K562 (cell line): ENCODE results near the gene DSTYK. TPM values are rescaled to one million over a fixed set of nuclear protein-coding genes. Genes with fewer than 3 reads are reported as not detected.
A peak's percentile ranks its signal among the peaks of the same experiment; 100 is the strongest.

ENCODE experiments used
- CTCF ChIP-seq, 3 experiments: IDR thresholded peaks in 2 of 3; conservative IDR thresholded peaks in 1 of 3; 2 replicates each; pipeline ENCODE4 v1.5.1; 2011 to 2012; ENCODE audit warnings: low read length in 3 of 3, mild to moderate bottlenecking in 3 of 3, control low read depth in 2 of 3, improper control_type of control experiment in 1 of 3, inconsistent platforms in 1 of 3, low read depth in 1 of 3, mixed read lengths in 1 of 3, moderate library complexity in 1 of 3; ENCODE audit not compliant: insufficient read depth in 2 of 3
- FUS ChIP-seq: fragments of 200-400 bp; formaldehyde crosslinking; optimal IDR thresholded peaks from 2 replicates; pipeline ENCODE3; 2017; ENCODE audit warnings: low read depth, low read length
- GABPB2 ChIP-seq: fragments of 250-450 bp; sonication (Bioruptor Pico); conservative IDR thresholded peaks from 2 replicates; pipeline ENCODE4 v1.5.1; 2021; ENCODE audit warnings: mild to moderate bottlenecking
- HSF4 ChIP-seq: fragments of 250-450 bp; sonication (Bioruptor Pico); IDR thresholded peaks from 2 replicates; pipeline ENCODE4 v2.1.2; 2022; ENCODE audit warnings: mild to moderate bottlenecking, moderate library complexity, borderline replicate concordance
- IRF9 ChIP-seq: fragments of 450-650 bp; IDR thresholded peaks from 2 replicates; pipeline ENCODE4 v1.6.1; 2016; ENCODE audit warnings: missing biosample characterization, missing genetic modification characterization
- MTA3 ChIP-seq: fragments of 450-650 bp; formaldehyde crosslinking; IDR thresholded peaks from 2 replicates; pipeline ENCODE4 v1.6.1; 2017; ENCODE audit warnings: mild to moderate bottlenecking, borderline replicate concordance
- POLR2G ChIP-seq: fragments of 200-400 bp; formaldehyde crosslinking; IDR thresholded peaks from 2 replicates; pipeline ENCODE4 v1.6.1; 2017; ENCODE audit warnings: low read depth, mild to moderate bottlenecking, antibody characterized with exemption, low read length, moderate library complexity
- SMARCE1 ChIP-seq: fragments of 450-650 bp; IDR thresholded peaks from 2 replicates; pipeline ENCODE4 v1.7.1; 2016; ENCODE audit warnings: mild to moderate bottlenecking
- SNIP1 ChIP-seq: fragments of 450-650 bp; IDR thresholded peaks from 2 replicates; pipeline ENCODE4 v1.7.1; 2017; ENCODE audit warnings: low read depth, mild to moderate bottlenecking
- SOX6 ChIP-seq: fragments of 450-650 bp; IDR thresholded peaks from 2 replicates; pipeline ENCODE4 v1.6.1; 2014; ENCODE audit warnings: mild to moderate bottlenecking
- STAT5A ChIP-seq: IDR thresholded peaks from 2 replicates; pipeline ENCODE4 v1.6.1; 2012; ENCODE audit warnings: low read length, inconsistent platforms, borderline replicate concordance
- TBP ChIP-seq: optimal IDR thresholded peaks from 2 replicates; pipeline ENCODE3; 2011; ENCODE audit warnings: low read depth, low read length, improper control_type of control experiment
- TGIF2 ChIP-seq: sonication (generic); formaldehyde crosslinking; IDR thresholded peaks from 2 replicates; pipeline ENCODE4 v1.8.1; 2022; ENCODE audit warnings: mild to moderate bottlenecking, missing genetic modification reagents, moderate library complexity
- ZNF124 ChIP-seq: sonication (generic); formaldehyde crosslinking; IDR thresholded peaks from 2 replicates; pipeline ENCODE4 v1.8.1; 2022; ENCODE audit warnings: missing genetic modification reagents
- ZNF324 ChIP-seq: fragments of 250-450 bp; sonication (Bioruptor Pico); IDR thresholded peaks from 2 replicates; pipeline ENCODE4 v1.4.0; 2020; ENCODE audit warnings: mild to moderate bottlenecking
- ZNF436 ChIP-seq: fragments of 250-450, 450-650 bp; sonication (Bioruptor Pico); formaldehyde crosslinking; IDR thresholded peaks from 2 replicates; pipeline ENCODE4 v1.7.0; 2020; ENCODE audit warnings: mild to moderate bottlenecking
- ZNF644 ChIP-seq: fragments of 200-800 bp; sonication (Bioruptor generic); IDR thresholded peaks from 2 replicates; pipeline ENCODE4 v1.6.1; 2016; ENCODE audit warnings: low read depth, missing genetic modification characterization, missing compliant biosample characterization
- polyA plus RNA-seq, 8 experiments: library from polyadenylated mRNA; depleted of rRNA in 4 of 8; stranded (reverse) in 5 of 8; unstranded in 3 of 8; fragments of >200 nt; fragmentation: Nextera tagmentation in 2 of 8; fragmentation: Illumina TruSeq in 1 of 8; extraction: Ambion mirVana in 2 of 8; extraction: Trizol in 1 of 8; gene quantifications; 2 replicates each; pipeline versions ENCODE4 v1.2.1 to v1.2.3, GENCODE V29; 2011 to 2014; ENCODE audit warnings: inconsistent platforms in 1 of 8, missing spikeins in 1 of 8
- total RNA-seq, 7 experiments: library from RNA; depleted of rRNA in 6 of 7; stranded (reverse); fragments of >200 nt in 6 of 7; fragmentation: Illumina TruSeq in 2 of 7; extraction: Trizol in 2 of 7; gene quantifications; 2 replicates each; pipeline versions ENCODE4 v1.2.1 to v1.2.3, GENCODE V29; 2011 to 2021; ENCODE audit warnings: low replicate concordance in 1 of 7
- TF ChIP-seq, protein P1 (sequence below): sonication (generic); formaldehyde crosslinking; IDR thresholded peaks from 2 replicates; pipeline ENCODE4 v1.8.1; 2022; ENCODE audit warnings: missing genetic modification reagents
- TF ChIP-seq, protein P2 (sequence below): fragments of 450-650 bp; IDR thresholded peaks from 2 replicates; pipeline ENCODE4 v1.6.1; 2018; ENCODE audit not compliant: partially characterized antibody
- TF ChIP-seq, protein P3 (sequence below): fragments of 250-450 bp; sonication (Bioruptor Pico); IDR thresholded peaks from 2 replicates; pipeline ENCODE4 v1.8.0; 2022; ENCODE audit warnings: inconsistent platforms, mild to moderate bottlenecking, moderate library complexity, borderline replicate concordance

Gene DSTYK
- total and polyA plus RNA-seq, 9 of the 15 experiments (the other 6 are each of a cell fraction or from before 2014, with no cell fraction given): 4.2 to 7.1 (median 6.2) TPM

DNA sequence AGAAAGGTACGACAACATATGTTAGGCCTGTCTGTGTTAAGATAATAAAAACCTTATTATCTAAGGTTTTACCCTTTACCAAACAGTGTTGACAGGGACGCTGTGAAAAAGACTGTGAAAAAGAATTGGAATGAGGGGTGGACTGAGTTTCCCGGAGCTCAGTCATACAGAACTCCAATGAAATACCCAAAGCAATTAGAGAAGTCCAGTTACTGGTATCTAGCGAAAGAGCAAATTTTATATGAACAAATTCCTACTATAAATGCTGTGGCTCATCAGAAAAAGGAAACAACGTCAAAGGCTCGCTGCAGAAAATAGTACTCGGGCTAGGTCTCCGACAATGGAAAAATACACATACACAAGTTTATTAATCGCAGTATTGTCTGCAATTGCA is 89.0 kb downstream of the DSTYK start (continued):
- no peak for TF ChIP-seq ZNF436 (CRISPR knock-in tag)
- no peak for TF ChIP-seq ZNF124
- TF ChIP-seq SNIP1: no peak
- TF ChIP-seq, protein P1, sequence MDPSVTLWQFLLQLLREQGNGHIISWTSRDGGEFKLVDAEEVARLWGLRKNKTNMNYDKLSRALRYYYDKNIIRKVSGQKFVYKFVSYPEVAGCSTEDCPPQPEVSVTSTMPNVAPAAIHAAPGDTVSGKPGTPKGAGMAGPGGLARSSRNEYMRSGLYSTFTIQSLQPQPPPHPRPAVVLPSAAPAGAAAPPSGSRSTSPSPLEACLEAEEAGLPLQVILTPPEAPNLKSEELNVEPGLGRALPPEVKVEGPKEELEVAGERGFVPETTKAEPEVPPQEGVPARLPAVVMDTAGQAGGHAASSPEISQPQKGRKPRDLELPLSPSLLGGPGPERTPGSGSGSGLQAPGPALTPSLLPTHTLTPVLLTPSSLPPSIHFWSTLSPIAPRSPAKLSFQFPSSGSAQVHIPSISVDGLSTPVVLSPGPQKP: no peak
- TF ChIP-seq ZNF324: no peak
- TF ChIP-seq, protein P2, sequence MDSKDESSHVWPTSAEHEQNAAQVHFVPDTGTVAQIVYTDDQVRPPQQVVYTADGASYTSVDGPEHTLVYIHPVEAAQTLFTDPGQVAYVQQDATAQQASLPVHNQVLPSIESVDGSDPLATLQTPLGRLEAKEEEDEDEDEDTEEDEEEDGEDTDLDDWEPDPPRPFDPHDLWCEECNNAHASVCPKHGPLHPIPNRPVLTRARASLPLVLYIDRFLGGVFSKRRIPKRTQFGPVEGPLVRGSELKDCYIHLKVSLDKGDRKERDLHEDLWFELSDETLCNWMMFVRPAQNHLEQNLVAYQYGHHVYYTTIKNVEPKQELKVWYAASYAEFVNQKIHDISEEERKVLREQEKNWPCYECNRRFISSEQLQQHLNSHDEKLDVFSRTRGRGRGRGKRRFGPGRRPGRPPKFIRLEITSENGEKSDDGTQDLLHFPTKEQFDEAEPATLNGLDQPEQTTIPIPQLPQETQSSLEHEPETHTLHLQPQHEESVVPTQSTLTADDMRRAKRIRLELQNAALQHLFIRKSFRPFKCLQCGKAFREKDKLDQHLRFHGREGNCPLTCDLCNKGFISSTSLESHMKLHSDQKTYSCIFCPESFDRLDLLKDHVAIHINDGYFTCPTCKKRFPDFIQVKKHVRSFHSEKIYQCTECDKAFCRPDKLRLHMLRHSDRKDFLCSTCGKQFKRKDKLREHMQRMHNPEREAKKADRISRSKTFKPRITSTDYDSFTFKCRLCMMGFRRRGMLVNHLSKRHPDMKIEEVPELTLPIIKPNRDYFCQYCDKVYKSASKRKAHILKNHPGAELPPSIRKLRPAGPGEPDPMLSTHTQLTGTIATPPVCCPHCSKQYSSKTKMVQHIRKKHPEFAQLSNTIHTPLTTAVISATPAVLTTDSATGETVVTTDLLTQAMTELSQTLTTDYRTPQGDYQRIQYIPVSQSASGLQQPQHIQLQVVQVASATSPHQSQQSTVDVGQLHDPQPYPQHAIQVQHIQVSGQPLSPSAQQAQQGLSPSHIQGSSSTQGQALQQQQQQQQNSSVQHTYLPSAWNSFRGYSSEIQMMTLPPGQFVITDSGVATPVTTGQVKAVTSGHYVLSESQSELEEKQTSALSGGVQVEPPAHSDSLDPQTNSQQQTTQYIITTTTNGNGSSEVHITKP: no peak
- no peak for TF ChIP-seq MTA3
- TF ChIP-seq IRF9 (tag): no peak
- no peak for TF ChIP-seq ZNF644 (tag)
- TF ChIP-seq HSF4 (CRISPR knock-in tag): no peak
- TF ChIP-seq TGIF2 (CRISPR knock-in tag): no peak
- TF ChIP-seq CTCF (IDR thresholded peaks at IDR 0.05 in 2 of 3, conservative IDR thresholded peaks at IDR 0.05 in 1 of 3; ENCODE audit: insufficient read depth in 2 of 3, low read depth in 1 of 3, low read length in 3 of 3): no peak; a peak in 1 of 6 replicates
- TF ChIP-seq, protein P3, sequence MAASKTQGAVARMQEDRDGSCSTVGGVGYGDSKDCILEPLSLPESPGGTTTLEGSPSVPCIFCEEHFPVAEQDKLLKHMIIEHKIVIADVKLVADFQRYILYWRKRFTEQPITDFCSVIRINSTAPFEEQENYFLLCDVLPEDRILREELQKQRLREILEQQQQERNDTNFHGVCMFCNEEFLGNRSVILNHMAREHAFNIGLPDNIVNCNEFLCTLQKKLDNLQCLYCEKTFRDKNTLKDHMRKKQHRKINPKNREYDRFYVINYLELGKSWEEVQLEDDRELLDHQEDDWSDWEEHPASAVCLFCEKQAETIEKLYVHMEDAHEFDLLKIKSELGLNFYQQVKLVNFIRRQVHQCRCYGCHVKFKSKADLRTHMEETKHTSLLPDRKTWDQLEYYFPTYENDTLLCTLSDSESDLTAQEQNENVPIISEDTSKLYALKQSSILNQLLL (CRISPR knock-in tag): no peak
- TF ChIP-seq POLR2G: no peak
- no peak for TF ChIP-seq STAT5A
- TF ChIP-seq FUS: no peak
- TF ChIP-seq SOX6: no peak
- TF ChIP-seq TBP: no peak
- no peak for TF ChIP-seq GABPB2 (CRISPR knock-in tag)
- peak; percentile 53; the same call in 1 of the 2 replicates for TF ChIP-seq SMARCE1
